ENCODE data around the gene TLN1. TPM values are rescaled to one million over a fixed set of nuclear protein-coding genes. Genes with fewer than 3 reads are reported as not detected.

TLN1 gene
- total and polyA plus RNA-seq, 4 donors = 71.5 to 501 (median 262) TPM

DNA sequence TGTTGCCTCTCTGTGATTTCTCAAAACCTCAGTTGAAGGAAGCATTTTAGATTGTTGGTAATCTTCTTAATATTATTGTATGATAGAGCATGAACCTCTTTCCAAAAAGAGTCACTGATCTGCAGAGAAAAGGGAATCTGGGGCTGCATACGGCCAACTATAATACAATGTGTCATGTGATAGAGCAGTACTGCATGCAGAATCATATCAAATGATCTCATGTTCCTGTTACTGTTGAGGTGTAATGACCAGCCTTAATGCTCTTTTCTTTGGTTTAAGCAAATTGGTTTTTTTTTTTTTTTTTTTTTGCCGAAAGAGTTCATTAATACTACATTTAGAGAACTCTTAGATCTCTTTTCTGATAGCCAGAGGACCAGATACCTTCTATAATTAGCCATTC lies 35.0 kb upstream of the TLN1 start:
- no peaks in the 10 kb centered on the region for H3K9me3 ChIP-seq (ENCODE audit: control insufficient read depth in 4 of 4, insufficient read depth in 3 of 4, low read length in 3 of 4)
- H3K27ac ChIP-seq (ENCODE audit: low read depth in 1 of 2, low read length in 1 of 2) = no peak overlapping the region
- H3K9ac ChIP-seq (ENCODE audit: insufficient read depth in 1 of 2, low read length in 2 of 2) = no peak overlapping the region
- H3K36me3 ChIP-seq (ENCODE audit: control insufficient read depth in 4 of 4, insufficient read depth in 4 of 4, low read length in 4 of 4) = no peaks in the 10 kb centered on the region
- ATAC-seq (ENCODE audit: insufficient read depth, low FRiP score) (no peak), DNase-seq (no peak)
- 74 to 97% methylated on average over 2 of the region's 2 CpGs for WGBS, 2 donors
- no peak overlapping the region for H3K4me3 ChIP-seq
- no peak for TF ChIP-seq CTCF (IDR thresholded peaks at IDR 0.05; ENCODE audit: control extremely low read depth, extremely low read depth)
- peaks cover 2 to 20% (median 15%) of the 10 kb centered on the region in 5 donors for H3K4me1 ChIP-seq (ENCODE audit: control insufficient read depth in 5 of 5, insufficient read depth in 5 of 5, low read length in 5 of 5)
- H3K27me3 ChIP-seq (ENCODE audit: control insufficient read depth in 3 of 3, insufficient read depth in 3 of 3, low read length in 2 of 3) = no peaks in the 10 kb centered on the region

DNA sequence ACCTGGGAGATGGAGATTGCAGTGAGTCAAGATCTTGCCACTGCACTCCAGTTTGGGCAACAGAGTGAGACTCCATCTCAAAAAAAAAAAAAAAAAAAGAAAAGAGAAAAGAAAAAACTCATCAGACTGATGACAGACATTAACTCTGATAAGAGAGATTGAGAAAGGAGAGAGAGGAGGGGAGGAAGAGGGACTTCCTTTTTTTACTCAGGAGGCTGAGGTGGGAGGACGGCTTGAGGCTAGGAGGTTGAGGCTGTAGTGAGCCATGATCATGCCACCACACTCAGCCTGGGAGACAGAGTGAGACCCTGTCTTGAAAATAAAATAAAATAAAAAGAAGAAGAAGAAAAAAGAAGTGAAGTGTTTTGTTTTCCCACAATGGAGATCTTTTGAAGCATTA lies 31.8 kb upstream of the TLN1 start:
- H3K4me1 ChIP-seq (ENCODE audit: control insufficient read depth in 5 of 5, insufficient read depth in 5 of 5, low read length in 5 of 5) = peaks cover 0 to 13% (median 3%) of the 10 kb centered on the region in 5 donors
- TF ChIP-seq CTCF (IDR thresholded peaks at IDR 0.05; ENCODE audit: control extremely low read depth, extremely low read depth) = no peak
- no peaks in the 10 kb centered on the region for H3K9me3 ChIP-seq (ENCODE audit: control insufficient read depth in 4 of 4, insufficient read depth in 3 of 4, low read length in 3 of 4)
- no peak overlapping the region for H3K27ac ChIP-seq (ENCODE audit: low read depth in 1 of 2, low read length in 1 of 2)
- 86 to 88% methylated on average over 1 of the region's 1 CpG for WGBS, 2 donors
- ATAC-seq (ENCODE audit: insufficient read depth, low FRiP score) = no peak
- no peak overlapping the region for H3K9ac ChIP-seq (ENCODE audit: insufficient read depth in 1 of 2, low read length in 2 of 2)
- DNase-seq = no peak
- H3K4me3 ChIP-seq = no peak overlapping the region
- peaks cover 0 to 1% (median 0%) of the 10 kb centered on the region in 4 donors for H3K36me3 ChIP-seq (ENCODE audit: control insufficient read depth in 4 of 4, insufficient read depth in 4 of 4, low read length in 4 of 4)
- H3K27me3 ChIP-seq (ENCODE audit: control insufficient read depth in 3 of 3, insufficient read depth in 3 of 3, low read length in 2 of 3) = no peaks in the 10 kb centered on the region

GRCh38 chr9:35763181-35763580 lies 31.2 kb upstream of the TLN1 start:
- Histone ChIP-seq H3K9ac (ENCODE audit: insufficient read depth in 1 of 2, low read length in 2 of 2) (no peak overlapping the region), H3K36me3 (ENCODE audit: control insufficient read depth in 4 of 4, insufficient read depth in 4 of 4, low read length in 4 of 4) (peaks cover 0 to 1% (median 0%) of the 10 kb centered on the region in 4 donors), H3K27ac (ENCODE audit: low read depth in 1 of 2, low read length in 1 of 2) (no peak overlapping the region), H3K4me1 (ENCODE audit: control insufficient read depth in 5 of 5, insufficient read depth in 5 of 5, low read length in 5 of 5) (peaks cover 0 to 13% (median 4%) of the 10 kb centered on the region in 5 donors), H3K9me3 (ENCODE audit: control insufficient read depth in 4 of 4, insufficient read depth in 3 of 4, low read length in 3 of 4) (no peaks in the 10 kb centered on the region), H3K4me3 (no peak overlapping the region), H3K27me3 (ENCODE audit: control insufficient read depth in 3 of 3, insufficient read depth in 3 of 3, low read length in 2 of 3) (no peaks in the 10 kb centered on the region)
- no peak for TF ChIP-seq CTCF (IDR thresholded peaks at IDR 0.05; ENCODE audit: control extremely low read depth, extremely low read depth)
- WGBS, 2 donors = 86 to 95% methylated on average over 2 of the region's 2 CpGs
- ATAC-seq (ENCODE audit: insufficient read depth, low FRiP score) (no peak), DNase-seq (no peak)

GRCh38 chr9:35760651-35761050 lies 28.7 kb upstream of the TLN1 start:
- H3K36me3 ChIP-seq (ENCODE audit: control insufficient read depth in 4 of 4, insufficient read depth in 4 of 4, low read length in 4 of 4) = peaks cover 0 to 1% (median 0%) of the 10 kb centered on the region in 4 donors
- peaks cover 0 to 23% (median 13%) of the 10 kb centered on the region in 5 donors for H3K4me1 ChIP-seq (ENCODE audit: control insufficient read depth in 5 of 5, insufficient read depth in 5 of 5, low read length in 5 of 5)
- WGBS, 2 donors = 45 to 59% methylated on average over 2 of the region's 2 CpGs
- H3K4me3 ChIP-seq = no peak overlapping the region
- H3K27me3 ChIP-seq (ENCODE audit: control insufficient read depth in 3 of 3, insufficient read depth in 3 of 3, low read length in 2 of 3) = no peaks in the 10 kb centered on the region
- no peaks in the 10 kb centered on the region for H3K9me3 ChIP-seq (ENCODE audit: control insufficient read depth in 4 of 4, insufficient read depth in 3 of 4, low read length in 3 of 4)
- TF ChIP-seq CTCF (IDR thresholded peaks at IDR 0.05; ENCODE audit: control extremely low read depth, extremely low read depth) = no peak
- ATAC-seq (ENCODE audit: insufficient read depth, low FRiP score) (no peak), DNase-seq (peak in 2 of 3 donors; percentile 28 to 51)
- no peak overlapping the region for H3K9ac ChIP-seq (ENCODE audit: insufficient read depth in 1 of 2, low read length in 2 of 2)
- H3K27ac ChIP-seq (ENCODE audit: low read depth in 1 of 2, low read length in 1 of 2) = peak overlapping the region in 1 of 2 donors; percentile 17
